Testis (tissue), 2 donors: ENCODE measurements around the gene POLD3.

ENCODE experiments used
- POLR2A ChIP-seq: fragments of 450-650 bp; IDR thresholded peaks from one replicate; pipeline ENCODE4 v1.6.1; 2017; ENCODE audit warnings: antibody characterized with exemption, mild to moderate bottlenecking, moderate library complexity
- TF ChIP-seq, protein P1 (sequence below), 3 experiments: fragments of 450-650 bp in 2 of 3; fragments of 200-600 bp in 1 of 3; sonication (generic) in 1 of 3; IDR thresholded peaks; one replicate each; pipeline ENCODE4 v1.5.1; 2016 to 2019; ENCODE audit warnings: antibody characterized with exemption in 3 of 3, mild to moderate bottlenecking in 2 of 3, moderate library complexity in 1 of 3

DNA sequence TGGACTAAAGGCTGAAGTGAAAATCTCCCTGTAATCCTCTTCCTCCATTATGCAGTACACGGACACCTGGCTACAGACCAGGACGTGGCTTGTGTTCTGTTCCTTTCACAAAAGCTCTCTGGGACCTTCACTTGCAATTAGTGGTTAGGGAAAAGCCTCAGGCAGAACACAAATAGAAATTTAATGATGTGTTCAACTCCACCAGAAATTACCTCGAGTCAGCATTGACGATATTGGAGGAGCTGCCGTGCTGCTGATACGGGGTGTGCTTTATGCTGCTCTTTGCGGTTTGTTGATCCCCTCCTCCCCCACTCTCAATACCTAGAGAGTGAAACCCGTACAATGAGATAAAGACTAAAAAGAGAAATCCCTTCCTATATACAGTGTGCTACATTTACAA, 48.9 kb downstream of the POLD3 start:
- TF ChIP-seq, protein P1, sequence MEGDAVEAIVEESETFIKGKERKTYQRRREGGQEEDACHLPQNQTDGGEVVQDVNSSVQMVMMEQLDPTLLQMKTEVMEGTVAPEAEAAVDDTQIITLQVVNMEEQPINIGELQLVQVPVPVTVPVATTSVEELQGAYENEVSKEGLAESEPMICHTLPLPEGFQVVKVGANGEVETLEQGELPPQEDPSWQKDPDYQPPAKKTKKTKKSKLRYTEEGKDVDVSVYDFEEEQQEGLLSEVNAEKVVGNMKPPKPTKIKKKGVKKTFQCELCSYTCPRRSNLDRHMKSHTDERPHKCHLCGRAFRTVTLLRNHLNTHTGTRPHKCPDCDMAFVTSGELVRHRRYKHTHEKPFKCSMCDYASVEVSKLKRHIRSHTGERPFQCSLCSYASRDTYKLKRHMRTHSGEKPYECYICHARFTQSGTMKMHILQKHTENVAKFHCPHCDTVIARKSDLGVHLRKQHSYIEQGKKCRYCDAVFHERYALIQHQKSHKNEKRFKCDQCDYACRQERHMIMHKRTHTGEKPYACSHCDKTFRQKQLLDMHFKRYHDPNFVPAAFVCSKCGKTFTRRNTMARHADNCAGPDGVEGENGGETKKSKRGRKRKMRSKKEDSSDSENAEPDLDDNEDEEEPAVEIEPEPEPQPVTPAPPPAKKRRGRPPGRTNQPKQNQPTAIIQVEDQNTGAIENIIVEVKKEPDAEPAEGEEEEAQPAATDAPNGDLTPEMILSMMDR (IDR thresholded peaks at IDR 0.05) = no peak
- no peak for TF ChIP-seq POLR2A
